HG03103 (cell line): ENCODE results near the gene GON4L.
"Not testable (repeated sequence)": the region's sequence is repeated elsewhere in the genome, so short reads cannot be mapped to it uniquely, and the experiment has no call there.

Source experiments
- ATAC-seq: cut with Tn5 transposase; IDR thresholded peaks from one replicate; pipeline ENCODE4 v1.9.1; 2021; ENCODE audit warnings: low read depth; ENCODE audit not compliant: unreplicated experiment

The GON4L gene

GRCh38 chr1:155872527-155872926, 15.5 kb upstream of the GON4L start:
- no peak for ATAC-seq

DNA sequence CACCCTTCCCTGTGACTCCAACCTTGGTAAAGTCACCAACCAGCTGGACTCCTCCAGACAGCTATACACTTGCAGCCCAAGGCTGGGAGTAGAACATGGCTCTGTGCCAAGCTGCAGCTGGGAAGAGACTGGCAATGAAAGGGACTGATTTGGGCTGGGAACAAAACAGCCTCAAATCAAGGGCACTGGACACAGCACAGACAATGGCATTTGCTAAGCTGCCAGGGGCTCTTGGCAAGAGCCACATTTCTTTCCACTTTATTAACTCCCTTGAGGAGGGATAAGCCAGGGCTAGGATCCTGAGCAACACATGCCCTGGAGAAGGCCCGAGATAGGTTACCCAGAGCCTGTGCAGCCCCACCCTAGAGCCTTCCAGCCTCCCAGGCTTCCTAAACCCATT, 14.4 kb upstream of the GON4L start:
- ATAC-seq = no peak

DNA sequence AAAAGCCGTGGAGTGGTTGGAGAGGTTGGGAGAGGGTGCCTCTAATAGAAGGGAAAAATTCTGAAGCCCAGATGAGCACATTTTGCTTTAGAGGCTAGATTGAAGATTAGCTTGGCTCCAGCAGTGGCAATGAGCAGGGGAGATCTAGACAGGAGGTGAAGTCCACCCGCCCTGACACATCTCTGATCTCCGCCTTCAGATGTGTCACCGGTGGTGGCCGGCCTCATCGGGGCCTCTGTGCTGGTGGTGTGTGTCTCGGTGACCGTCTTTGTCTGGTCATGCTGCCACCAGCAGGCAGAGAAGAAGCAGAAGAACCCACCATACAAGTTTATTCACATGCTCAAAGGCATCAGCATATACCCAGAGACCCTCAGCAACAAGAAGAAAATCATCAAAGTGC, 10.8 kb upstream of the GON4L start:
- no peak for ATAC-seq

DNA sequence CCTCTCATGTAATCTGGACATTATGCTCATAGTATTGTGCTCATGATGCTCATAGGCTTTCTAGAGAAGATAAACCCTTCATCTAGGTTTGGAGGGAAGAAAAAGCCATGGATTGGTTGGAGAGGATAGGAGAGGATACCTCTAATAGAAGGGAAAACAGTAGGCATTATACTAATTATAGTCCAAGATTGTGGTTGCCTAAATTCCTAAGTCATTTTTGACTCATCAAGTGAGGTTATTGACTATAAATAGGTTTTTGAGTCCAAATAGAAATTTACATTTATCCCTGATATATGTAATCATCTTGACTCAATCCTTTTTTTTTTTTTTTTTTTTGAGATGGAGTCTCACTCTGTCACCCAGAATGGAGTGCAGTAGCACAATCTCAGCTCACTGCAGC, 7.4 kb upstream of the GON4L start:
- no peak for ATAC-seq

GRCh38 chr1:155861896-155862295, 4.9 kb upstream of the GON4L start:
- no peak for ATAC-seq

DNA sequence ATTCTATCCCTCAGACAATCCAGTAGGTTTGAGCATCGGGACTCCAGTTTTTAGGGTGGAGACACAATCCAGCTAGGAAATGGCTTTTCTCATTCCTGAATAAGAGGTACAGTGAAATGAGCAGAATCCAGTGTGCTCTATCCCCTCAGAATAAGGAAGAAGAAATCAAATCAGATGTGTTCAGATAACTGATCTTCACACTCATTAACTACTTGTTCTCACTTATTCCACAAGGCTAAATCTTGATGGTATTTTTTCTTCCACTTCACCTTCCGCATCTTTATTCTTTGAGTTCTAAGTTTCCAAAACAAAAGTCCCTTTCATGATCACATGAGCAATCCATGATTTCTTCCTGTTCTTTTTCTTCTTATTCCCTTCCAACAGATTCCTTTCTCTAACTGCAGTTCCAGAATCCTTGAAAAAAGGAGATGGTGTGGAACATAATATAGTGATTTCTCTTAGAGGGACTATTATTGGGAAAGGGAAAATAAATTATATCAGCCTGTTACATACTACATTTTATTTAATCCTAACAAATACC, 4.0 kb upstream of the GON4L start:
- no peak for ATAC-seq

DNA sequence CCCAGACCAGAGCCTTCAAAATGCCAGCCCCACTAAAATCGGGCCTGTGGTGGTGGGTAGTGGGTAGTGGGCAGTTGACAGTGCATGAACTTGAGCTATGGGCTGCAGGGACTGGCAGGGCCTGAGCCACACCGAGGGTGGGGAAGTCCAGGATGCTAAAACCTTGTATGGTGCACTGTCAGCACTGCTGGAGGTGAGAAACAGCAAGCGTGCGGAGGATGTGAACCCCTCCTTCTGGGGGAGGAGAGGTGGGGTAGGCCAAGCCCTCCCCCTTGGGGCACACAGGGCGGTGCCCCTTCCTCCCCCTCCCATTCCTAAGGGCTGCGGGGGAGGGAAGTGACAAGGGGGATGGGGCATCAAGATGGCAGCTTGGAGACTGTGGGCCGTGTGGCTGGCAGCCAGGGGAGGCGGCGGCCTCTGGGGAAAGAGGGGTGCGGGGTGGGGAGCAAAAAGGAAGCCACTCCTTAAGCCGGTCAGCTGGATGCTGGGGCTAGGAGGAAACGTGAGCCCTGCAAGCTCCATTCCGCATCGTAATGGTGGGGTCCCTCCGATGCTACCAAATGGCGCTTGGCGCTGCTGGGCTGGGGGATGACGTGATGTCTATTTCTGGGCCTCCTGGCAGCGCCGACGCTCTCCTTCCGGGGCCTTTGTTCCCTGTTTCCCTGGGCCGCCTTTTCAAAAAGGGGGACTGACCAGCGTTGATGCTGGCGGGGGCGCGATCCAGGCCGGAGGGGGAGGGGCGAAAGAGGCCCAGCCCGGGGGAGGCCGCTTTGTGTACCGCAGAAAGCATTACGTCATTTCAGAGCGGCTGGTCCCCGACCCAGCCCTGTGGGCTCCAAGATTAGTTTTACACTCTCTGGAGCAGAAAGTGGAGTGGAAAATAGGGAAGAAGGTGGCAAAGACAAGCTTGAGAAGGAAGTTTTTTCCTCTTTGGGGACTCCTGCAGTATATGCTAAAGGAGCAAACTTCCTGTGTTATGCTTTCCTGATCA, 3.2 kb upstream of the GON4L start:
- ATAC-seq = no peak

DNA sequence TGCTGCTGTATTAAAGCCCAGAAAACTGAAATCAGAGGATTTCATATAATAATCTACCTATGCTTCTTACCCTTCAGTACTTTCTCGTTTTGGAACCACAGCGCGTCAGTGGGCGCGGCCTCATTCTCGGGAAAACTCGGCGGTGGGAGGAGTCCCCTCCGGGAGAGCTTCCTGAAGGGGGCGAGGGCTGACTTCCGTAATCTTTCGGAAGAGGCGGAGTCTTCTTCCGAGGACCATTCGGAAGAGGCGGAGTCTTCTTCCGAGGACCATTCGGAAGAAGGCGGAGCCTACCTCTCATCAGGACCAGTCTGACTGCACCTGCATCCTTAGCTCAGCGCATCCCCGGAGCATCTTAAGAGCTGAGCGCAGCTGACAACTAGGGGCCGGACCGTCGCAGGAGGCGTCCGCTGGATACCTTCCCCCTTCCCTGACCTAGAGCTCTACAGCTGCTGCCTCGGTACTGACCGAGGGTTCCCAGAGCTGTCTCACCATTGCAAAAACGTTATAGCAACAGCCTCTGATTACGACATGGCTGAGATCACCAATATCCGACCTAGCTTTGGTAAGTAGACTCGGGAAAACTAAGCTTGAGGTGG, 2.3 kb upstream of the GON4L start, which contains the start of gene SYT11:
SYT11 (plus strand) TSS at position 334 of the 596 bp plus-strand sequence; CDS start at position 529, 195 bp downstream.
- peak; percentile 52 for ATAC-seq

DNA sequence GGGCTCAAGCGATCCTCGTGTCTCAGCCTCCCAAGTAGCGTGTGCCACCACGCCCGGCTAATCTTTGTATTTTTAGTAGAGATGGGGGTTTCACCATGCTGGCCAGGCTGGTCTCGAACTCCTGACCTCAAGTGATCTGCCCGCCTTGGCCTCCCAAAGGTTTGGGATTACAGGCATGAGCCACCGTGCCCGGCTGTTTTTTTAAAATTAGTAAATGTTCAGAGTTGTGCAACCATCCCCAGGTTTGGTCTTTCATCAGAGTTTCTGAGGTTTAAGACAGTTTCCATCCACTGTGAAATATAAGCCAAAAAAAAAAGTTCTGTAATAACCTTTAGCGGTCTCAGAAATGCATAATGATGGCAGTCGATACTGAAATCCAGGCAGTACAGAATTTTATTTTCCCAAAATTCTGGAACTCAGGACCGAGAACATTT, 1.8 kb upstream of the GON4L start:
- ATAC-seq = peak; percentile 8

DNA sequence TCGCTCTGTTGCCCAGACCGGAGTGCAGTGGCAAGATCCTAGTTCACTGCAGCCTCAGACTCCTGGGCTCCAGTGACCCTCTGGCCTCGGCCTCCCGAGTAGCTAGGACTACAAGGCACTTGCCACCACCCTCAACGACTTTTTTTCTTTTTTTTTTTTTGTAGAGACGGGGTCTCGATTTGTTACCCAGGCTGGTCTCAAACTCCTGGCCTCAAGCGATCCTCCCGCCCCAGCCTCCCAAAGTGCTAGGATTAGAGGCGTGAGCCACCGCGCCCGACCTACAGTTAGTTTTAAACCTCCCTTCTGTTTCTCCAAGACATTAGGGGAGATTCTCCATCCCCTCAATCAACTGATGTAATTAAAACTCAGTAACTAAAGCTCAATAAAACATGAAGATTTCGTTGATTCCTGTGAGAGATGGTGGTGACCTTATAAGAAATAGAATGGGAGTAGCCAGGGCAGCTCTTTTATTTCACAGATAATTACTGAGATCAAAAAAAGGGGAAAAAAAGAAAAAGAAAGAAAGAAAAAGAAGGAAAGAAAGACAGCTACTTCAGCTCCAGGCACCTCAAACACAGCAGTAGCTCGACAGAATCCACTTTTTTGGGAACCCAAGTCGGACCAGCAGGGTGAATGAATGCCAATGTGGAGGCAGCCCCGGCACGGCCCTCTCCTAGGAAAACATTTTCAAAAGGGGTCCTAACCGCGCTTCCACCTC, 598 bp downstream of the GON4L start:
- ATAC-seq = no peak

- ATAC-seq = no peak
Observed at GRCh38 chr1:155850345-155850744, 6.7 kb downstream of the GON4L start.

DNA sequence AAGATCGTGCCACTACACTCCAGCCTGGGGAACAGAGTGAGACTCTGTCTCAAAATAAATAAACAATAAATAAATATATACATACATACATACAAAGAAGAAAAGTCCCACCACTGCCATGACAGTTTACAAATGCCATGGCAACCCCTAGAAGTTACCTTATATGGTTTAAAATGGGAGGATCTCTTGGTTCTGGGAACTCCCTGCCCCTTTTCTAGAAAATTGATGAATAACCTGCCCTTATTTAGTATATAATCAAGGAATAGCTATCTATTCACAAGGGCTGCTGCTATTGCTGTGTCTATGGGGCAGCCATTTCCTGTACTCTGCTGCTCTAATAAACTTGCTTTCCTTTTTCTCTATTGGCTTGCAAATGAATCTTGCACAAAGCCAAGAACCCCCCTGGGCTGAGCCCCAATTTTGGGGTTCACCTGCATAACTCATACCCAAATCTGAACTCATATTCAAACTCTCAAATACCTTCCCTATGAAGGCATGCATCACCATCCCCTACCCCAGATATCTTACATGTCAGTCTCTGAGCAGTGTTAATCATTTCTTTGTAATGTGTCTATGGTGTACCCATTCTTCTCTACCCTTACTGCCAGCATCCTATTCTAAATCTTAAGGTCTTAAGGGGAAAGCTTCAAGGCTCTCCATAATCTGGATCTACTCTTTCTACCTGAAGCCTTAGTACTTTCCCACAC, 9.0 kb downstream of the GON4L start:
- ATAC-seq = no peak

GRCh38 chr1:155844860-155845421, 12.1 kb downstream of the GON4L start:
- ATAC-seq = no peak

GRCh38 chr1:155840386-155840785, 16.6 kb downstream of the GON4L start:
- no peak for ATAC-seq

DNA sequence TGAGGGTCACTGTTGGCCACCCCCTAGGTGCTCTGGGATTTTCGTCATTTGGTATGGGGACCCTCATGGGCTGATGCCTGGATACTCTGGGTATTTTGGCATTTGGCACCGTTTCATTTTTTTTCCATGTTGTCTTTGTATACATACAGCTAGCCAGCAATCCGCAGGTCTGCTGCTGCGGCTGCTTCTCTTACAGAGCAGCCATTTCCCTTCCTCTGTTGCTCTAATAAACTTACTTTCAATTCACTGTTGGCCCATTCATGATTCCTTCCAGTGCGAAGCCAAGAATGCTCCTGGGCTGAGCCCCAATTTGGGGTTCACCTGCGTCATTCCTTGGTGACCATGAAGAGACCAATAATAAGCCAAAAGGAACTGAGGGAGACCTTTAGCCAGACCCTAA, 21.5 kb downstream of the GON4L start:
- no peak for ATAC-seq

DNA sequence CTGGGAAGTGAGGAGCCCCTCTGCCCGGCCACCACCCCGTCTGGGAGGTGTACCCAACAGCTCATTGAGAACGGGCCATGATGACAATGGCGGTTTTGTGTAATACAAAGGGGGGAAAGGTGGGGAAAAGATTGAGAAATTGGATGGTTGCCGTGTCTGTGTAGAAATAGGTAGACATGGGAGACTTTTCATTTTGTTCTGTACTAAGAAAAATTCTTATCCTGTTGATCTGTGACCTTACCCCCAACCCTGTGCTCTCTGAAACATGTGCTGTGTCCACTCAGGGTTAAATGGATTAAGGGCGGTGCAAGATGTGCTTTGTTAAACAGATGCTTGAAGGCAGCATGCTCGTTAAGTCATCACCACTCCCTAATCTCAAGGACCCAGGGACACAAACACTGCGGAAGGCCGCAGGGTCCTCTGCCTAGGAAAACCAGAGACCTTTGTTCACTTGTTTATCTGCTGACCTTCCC, 22.1 kb downstream of the GON4L start:
- ATAC-seq = not testable (repeated sequence)

GRCh38 chr1:155834296-155834926, 22.6 kb downstream of the GON4L start:
- no peak for ATAC-seq

DNA sequence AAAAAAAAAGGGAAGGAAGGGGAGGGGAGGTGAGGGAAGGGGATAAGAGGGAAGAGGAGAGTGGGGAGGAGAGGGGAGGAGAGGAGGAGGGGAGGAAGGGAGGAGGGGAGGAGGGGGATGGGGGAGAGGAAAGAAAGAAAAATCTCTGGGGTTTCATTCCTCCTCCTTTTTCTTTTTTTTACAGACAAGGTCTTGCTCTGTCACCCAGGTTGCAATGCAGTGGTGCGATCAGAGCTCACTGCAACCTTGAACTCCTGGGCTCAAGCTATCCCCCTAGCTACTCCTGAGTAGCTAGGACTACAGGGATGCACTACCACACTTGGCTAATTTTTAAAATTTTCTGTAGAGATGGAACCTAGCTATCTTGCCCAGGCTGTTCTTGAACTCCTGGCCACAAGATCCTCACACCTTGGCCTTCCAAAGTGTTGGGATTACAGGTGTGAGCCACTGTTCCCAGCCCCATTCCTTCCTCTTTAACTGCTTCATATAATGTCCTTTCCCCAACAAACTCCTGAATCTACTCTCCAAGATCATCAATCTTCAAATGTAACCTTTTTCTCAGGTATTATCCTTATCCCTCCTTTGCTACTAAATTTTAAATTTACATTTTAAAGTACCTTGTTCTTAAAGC, 23.2 kb downstream of the GON4L start:
- no peak for ATAC-seq
